Neural progenitor cell (in vitro differentiated cells): ENCODE measurements around the gene RNU5D-1.

Source experiments
- EZH2phosphoT487 ChIP-seq: fragments of 200-600 bp; sonication (generic); IDR thresholded peaks from 2 replicates; pipeline ENCODE4 v1.6.1; 2017; ENCODE audit warnings: antibody characterized with exemption
- TF ChIP-seq, protein P1 (sequence below): fragments of 200-600 bp; sonication (generic); IDR thresholded peaks from 2 replicates; pipeline ENCODE4 v1.5.1; 2017; ENCODE audit warnings: antibody characterized with exemption, mild to moderate bottlenecking

DNA sequence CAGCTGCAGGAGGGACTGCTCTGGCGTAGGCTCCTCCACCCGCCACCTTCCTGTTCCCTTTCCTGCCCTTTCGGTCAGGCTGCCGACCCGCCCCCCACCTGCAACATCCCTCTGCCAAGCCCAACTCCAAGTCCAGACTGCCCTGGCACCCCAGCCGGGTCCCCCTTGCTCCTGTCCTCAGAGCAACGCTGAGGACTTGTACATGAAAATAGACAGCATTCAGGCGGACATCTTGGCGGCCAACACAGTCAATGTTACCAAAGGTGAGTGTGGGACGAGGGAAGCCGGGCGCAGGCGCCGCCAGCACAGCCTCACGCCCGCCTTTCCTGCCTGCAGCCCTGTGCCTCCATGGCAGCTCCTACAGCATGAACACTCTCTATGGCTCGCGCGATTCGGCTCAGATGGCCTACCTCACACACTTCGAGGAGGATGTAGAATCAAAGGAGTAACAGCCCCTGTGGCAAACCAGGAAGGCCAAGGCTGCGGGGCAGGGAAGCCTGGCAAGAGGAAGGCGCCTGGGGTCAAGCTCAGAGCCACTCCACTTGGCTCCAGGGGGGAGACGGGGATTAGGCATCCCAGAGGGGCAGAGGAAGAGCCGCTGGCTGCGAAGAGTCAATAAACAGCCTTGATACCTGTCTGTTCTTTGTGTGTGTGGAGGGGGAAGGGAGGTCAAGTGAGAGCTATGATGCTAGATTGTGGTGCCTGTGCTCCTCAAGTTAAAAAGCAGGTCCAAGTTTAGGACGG, 5.8 kb downstream of the RNU5D-1 start:
- TF ChIP-seq, protein P1, sequence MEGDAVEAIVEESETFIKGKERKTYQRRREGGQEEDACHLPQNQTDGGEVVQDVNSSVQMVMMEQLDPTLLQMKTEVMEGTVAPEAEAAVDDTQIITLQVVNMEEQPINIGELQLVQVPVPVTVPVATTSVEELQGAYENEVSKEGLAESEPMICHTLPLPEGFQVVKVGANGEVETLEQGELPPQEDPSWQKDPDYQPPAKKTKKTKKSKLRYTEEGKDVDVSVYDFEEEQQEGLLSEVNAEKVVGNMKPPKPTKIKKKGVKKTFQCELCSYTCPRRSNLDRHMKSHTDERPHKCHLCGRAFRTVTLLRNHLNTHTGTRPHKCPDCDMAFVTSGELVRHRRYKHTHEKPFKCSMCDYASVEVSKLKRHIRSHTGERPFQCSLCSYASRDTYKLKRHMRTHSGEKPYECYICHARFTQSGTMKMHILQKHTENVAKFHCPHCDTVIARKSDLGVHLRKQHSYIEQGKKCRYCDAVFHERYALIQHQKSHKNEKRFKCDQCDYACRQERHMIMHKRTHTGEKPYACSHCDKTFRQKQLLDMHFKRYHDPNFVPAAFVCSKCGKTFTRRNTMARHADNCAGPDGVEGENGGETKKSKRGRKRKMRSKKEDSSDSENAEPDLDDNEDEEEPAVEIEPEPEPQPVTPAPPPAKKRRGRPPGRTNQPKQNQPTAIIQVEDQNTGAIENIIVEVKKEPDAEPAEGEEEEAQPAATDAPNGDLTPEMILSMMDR: no peak
- no peak for TF ChIP-seq EZH2phosphoT487
